HuH-7 (cell line): ENCODE data around the gene SASH1.
"Not testable (repeated sequence)": the region's sequence is repeated elsewhere in the genome, so short reads cannot be mapped to it uniquely, and the experiment has no call there.

Source experiments
- DNase-seq: peaks from one replicate; pipeline ENCODE4 v3.0.0; 2011; ENCODE audit warnings: low spot score

The SASH1 gene

DNA sequence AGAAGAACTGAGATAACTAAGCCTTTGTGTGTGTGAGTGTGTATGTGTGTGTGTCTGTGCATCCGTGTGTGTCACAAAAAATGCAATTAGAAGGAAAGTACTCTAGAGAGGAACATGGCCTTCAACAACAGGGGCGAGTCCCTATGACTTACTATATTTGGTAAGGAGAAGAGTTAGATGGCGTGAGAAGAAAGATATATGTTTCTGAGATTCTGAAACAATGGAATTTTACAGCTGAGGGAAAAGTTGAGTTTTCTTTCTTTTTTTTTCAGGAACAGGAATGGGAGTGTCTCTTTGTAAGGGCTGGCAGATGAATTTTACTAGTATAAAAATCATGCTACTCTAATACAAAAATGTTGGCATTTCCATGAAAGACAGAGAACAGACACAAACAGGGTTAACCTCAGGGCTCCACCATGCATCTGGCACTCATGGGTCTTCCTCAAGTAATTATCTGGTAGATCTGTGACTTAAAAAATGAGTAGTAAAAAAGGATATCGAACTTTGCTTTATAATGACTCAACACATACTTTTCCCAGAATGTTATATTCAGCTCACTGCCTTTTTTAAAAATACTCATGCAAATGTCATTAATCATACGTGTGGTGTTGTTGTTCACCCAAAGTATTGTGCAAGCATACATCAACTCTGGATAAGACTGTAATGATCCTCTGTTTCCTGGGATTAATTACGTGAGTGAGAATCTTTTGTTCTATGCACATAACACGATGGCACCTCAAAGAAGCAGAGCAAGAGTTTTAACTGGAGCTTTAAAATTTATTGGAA, 12.8 kb upstream of the SASH1 start:
- DNase-seq, result no peak

- DNase-seq, result no peak
Observed at GRCh38 chr6:148332088-148332487, 10.6 kb upstream of the SASH1 start.

DNA sequence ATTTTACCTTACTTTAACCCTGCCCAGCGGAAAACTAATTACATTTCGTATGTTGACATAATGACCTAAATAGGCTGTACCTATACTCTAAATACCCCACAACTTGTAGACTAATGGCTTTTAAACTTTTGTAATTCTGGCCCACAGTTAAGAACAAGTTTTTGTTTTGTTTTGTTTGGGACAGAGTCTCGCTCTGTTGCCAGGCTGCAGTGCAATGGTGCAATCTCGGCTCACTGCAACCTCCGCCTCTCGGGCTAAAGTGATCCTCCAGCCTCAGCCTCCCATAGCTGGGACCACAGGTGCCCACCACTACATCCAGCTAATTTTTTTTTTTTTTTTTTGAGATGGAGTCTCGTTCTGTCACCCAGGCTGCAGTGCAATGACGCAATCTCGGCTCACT, 5.7 kb upstream of the SASH1 start:
- no peak for DNase-seq

GRCh38 chr6:148339766-148340165, 2.9 kb upstream of the SASH1 start:
- DNase-seq, result no peak

- DNase-seq, result no peak
Observed at GRCh38 chr6:148340586-148341297, 1.9 kb upstream of the SASH1 start.

DNA sequence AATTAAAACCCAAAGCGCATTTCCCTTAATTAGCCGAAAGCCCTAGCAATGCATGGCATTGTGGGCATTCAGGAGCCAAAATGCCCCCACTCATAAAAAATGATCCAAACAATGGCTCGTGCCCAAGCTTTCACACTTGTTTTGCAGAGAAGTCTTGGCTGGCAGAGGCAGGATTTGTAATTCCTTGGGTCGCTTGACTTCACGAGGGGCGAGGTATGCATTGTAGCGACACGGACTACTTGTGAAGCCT, 613 bp upstream of the SASH1 start:
- DNase-seq, result no peak

GRCh38 chr6:148343047-148343782, 577 bp downstream of the SASH1 start:
- no peak for DNase-seq

GRCh38 chr6:148345176-148345575, 2.5 kb downstream of the SASH1 start:
- DNase-seq, result no peak

DNA sequence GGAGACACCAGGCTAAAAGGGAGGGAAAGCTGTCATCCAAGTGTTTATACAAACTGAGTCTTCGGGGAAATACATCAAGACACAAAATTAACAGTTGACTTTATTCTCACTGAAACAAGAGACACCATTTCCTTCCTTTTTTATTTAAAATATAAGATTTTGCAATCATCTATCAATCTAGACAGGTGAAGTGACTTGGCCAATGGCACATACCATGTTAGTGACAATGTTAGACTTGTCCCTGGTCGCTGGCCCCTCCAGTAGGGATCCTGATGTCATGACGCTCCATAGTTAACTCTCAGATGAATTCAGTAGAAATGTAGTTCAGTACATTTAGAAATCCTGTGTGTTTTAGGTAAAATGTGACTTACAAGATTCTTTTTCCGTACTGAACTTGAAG, 2.9 kb downstream of the SASH1 start:
- DNase-seq, result no peak

- no peak for DNase-seq
Observed at GRCh38 chr6:148346681-148347440, 4.2 kb downstream of the SASH1 start.

GRCh38 chr6:148347441-148348054, 4.9 kb downstream of the SASH1 start:
- no peak for DNase-seq

- no peak for DNase-seq
Observed at GRCh38 chr6:148348335-148348734, 5.7 kb downstream of the SASH1 start.

- no peak for DNase-seq
Observed at GRCh38 chr6:148348778-148349177, 6.1 kb downstream of the SASH1 start.

DNA sequence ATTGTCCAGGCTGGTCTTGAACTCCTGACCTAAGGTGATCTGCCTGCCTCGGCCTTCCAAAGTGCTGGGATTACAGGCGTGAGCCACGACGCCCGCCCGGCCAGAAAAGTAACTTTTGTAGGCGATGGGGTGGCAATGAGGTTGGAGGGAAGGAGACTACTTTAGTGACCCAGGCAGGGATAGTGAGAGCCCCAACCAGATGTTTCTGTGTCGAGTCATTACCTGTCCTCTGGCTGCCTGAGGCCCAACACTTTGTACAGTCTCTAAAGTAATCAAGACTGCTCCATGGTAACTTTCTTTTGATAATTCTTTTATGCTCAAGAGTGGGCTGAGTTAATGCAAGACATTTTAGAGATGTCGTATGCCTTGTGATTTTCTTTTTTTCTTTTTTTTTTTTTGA, 6.8 kb downstream of the SASH1 start:
- no peak for DNase-seq

GRCh38 chr6:148351309-148351708, 8.7 kb downstream of the SASH1 start:
- DNase-seq, result no peak

DNA sequence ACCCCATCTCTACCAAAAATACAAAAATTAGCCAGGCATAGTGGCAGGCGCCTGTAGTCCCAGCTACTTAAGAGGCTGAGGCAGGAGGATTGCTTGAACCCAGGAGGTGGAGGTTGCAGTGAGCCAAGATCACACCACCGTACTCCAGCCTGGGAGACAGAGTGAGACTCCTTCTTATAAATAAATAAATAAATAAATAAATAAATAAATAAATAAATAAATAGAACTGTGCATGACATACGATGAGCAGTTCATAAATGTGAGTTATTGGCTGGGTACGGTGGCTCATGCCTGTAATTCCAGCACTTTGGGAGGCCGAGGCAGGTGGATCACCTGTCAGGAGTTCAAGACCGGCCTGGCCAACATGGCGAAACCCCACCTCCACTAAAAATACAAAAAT, 9.8 kb downstream of the SASH1 start:
- DNase-seq, result not testable (repeated sequence)

- no peak for DNase-seq
Observed at GRCh38 chr6:148358196-148358785, 15.7 kb downstream of the SASH1 start.

DNA sequence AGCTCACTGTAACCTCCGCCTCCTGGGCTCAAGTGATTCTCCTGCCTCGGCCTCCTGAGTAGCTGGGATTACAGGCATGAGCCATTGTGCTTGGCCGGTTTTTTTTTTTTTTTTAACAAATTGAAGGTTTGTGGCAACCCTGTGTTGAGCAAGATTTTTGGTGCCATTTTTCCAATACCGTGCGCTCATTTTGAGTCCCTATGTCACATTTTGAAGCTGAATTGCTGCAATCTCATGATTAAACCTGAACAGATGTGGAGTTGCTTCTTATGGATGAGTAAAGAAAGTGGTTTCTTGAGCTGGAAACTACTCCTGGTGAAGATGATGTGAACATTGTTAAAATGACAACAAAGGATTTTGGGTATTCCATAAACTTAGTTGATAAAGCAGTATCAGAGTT, 16.6 kb downstream of the SASH1 start:
- no peak for DNase-seq

GRCh38 chr6:148364056-148364824, 21.6 kb downstream of the SASH1 start:
- DNase-seq, result no peak

GRCh38 chr6:148365041-148365440, 22.4 kb downstream of the SASH1 start:
- no peak for DNase-seq
